Measurements from ENCODE around the gene ZNF672.

DNA sequence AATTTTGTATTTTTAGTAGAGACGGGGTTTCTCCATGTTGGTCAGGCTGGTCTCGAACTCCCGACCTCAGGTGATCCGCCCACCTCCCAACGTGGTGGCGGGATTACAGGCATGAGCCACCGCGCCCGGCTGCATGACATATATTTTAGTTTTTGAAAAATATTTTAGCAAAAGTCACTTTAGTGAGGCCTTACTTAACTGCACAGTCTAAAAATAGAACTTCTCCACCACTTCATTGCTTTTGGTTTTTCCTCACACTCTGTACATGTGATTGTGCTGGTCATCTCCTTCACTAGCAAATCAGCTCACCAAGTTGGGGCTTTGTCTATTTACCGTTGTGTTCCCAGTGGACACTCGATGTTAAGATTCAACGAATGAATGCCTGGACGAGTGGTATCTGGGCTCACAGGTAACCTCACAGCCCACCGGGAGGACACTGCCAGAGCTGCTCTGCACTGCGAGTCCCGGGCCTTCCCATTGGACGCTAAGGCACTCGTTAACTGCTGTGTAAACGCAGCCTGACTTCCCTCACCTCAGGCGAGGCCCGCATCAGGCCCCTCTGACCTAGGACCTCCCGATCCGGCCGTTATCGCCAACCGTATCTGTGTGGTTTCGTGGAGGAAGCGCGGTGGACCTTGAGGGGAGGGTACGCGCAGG lies 34.9 kb downstream of the ZNF672 start:
- TF ChIP-seq POLR2A (IDR thresholded peaks at IDR 0.05): peak in 1 of 4 donors; percentile 3
- TF ChIP-seq, protein P1, sequence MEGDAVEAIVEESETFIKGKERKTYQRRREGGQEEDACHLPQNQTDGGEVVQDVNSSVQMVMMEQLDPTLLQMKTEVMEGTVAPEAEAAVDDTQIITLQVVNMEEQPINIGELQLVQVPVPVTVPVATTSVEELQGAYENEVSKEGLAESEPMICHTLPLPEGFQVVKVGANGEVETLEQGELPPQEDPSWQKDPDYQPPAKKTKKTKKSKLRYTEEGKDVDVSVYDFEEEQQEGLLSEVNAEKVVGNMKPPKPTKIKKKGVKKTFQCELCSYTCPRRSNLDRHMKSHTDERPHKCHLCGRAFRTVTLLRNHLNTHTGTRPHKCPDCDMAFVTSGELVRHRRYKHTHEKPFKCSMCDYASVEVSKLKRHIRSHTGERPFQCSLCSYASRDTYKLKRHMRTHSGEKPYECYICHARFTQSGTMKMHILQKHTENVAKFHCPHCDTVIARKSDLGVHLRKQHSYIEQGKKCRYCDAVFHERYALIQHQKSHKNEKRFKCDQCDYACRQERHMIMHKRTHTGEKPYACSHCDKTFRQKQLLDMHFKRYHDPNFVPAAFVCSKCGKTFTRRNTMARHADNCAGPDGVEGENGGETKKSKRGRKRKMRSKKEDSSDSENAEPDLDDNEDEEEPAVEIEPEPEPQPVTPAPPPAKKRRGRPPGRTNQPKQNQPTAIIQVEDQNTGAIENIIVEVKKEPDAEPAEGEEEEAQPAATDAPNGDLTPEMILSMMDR (IDR thresholded peaks at IDR 0.05): no peak
